T-cell (primary cell): Measurements from ENCODE around the gene KDELR1. TPM values are rescaled to one million over a fixed set of nuclear protein-coding genes. Genes with fewer than 3 reads are reported as not detected.

Experiments used
- ATAC-seq, 4 experiments: fragments of 200-7000 bp in 3 of 4; fragments of 150-1000 bp in 1 of 4; cut with Tn5 transposase; replicated peaks in 1 of 4; 1 replicate in 3 of 4; 2 replicates in 1 of 4; pipeline ENCODE4 v1.10.0; 2021; ENCODE audit warnings: moderate library complexity in 3 of 4, mild to moderate bottlenecking in 2 of 4, moderate number of reproducible peaks in 1 of 4
- CTCF ChIA-PET, 2 donors: fragments of 300-600 bp; sonication (Branson Sonifier 250); formaldehyde crosslinking; loops; one replicate each; lab custom pipeline; 2022; ENCODE audit warnings: antibody characterized with exemption in 2 of 2; lab: Charles Lee
- POLR2A ChIA-PET, 2 donors: fragments of 300-600 bp; sonication (Branson Sonifier 250); formaldehyde crosslinking; loops; one replicate each; lab custom pipeline; 2022; ENCODE audit warnings: antibody characterized with exemption in 2 of 2; lab: Charles Lee
- DNase-seq, 35 experiments: peaks; one replicate each; pipeline versions ENCODE4 v3.0.0 to v3.0.0-alpha.2; 2013 to 2023
- H3K27ac ChIP-seq: one replicate; pipeline ENCODE4 v1.5.1; 2013; ENCODE audit warnings: low read length
- H3K27me3 ChIP-seq, 2 experiments: replicated peaks in 1 of 2; 1 replicate in 1 of 2; 2 replicates in 1 of 2; pipeline versions ENCODE4 v1.6.1 to v1.7.0; 2013; ENCODE audit warnings: low read length in 1 of 2, mixed read lengths in 1 of 2; ENCODE audit not compliant: control insufficient read depth in 2 of 2, insufficient read depth in 2 of 2; ENCODE audit errors: extremely low read depth in 1 of 2
- H3K36me3 ChIP-seq, 2 donors: 1 replicate in 1 of 2; 2 replicates in 1 of 2; pipeline versions ENCODE4 v1.6.1 to v1.7.0; 2013; ENCODE audit warnings: low read length in 1 of 2; ENCODE audit not compliant: control insufficient read depth in 2 of 2, insufficient read depth in 1 of 2; ENCODE audit errors: extremely low read depth in 1 of 2
- H3K4me1 ChIP-seq, 2 experiments: 1 replicate in 1 of 2; 2 replicates in 1 of 2; pipeline versions ENCODE4 v1.6.1 to v1.7.0; 2013; ENCODE audit warnings: low read length in 2 of 2, mixed read lengths in 1 of 2; ENCODE audit not compliant: insufficient read depth in 2 of 2, control insufficient read depth in 1 of 2; ENCODE audit errors: extremely low read depth in 1 of 2
- H3K4me3 ChIP-seq, 2 donors: 1 replicate in 1 of 2; 2 replicates in 1 of 2; pipeline versions ENCODE4 v1.5.1 to v1.7.0; 2013; ENCODE audit warnings: mild to moderate bottlenecking in 2 of 2, low read length in 1 of 2, moderate library complexity in 1 of 2; ENCODE audit not compliant: control insufficient read depth in 1 of 2; ENCODE audit errors: extremely low read depth in 1 of 2
- H3K9me3 ChIP-seq: 2 replicates; pipeline ENCODE4 v1.7.0; 2013
- H3K27ac Mint-ChIP-seq, 2 donors: one replicate each; pipeline ENCODE4 v1.8.0; 2020 to 2021; ENCODE audit warnings: mild to moderate bottlenecking in 2 of 2, mixed read lengths in 2 of 2
- H3K27me3 Mint-ChIP-seq, 2 donors: one replicate each; pipeline ENCODE4 v1.8.0; 2021 to 2022; ENCODE audit warnings: mixed read lengths in 2 of 2
- H3K36me3 Mint-ChIP-seq: one replicate; pipeline ENCODE4 v1.8.0; 2021; ENCODE audit warnings: mixed read lengths
- H3K4me1 Mint-ChIP-seq, 3 donors: one replicate each; pipeline ENCODE4 v1.8.0; 2020 to 2022; ENCODE audit warnings: mixed read lengths in 3 of 3, mild to moderate bottlenecking in 1 of 3
- H3K4me3 Mint-ChIP-seq, 3 donors: one replicate each; pipeline ENCODE4 v1.8.0; 2020 to 2022; ENCODE audit warnings: mild to moderate bottlenecking in 3 of 3, mixed read lengths in 3 of 3, moderate library complexity in 3 of 3
- H3K9me3 Mint-ChIP-seq, 3 donors: one replicate each; pipeline ENCODE4 v1.8.0; 2020 to 2022; ENCODE audit warnings: mixed read lengths in 3 of 3
- WGBS: methylation state at CpG from one replicate; pipeline ENCODE4 v1.1.5; 2013; ENCODE audit warnings: missing lambda C conversion rate; ENCODE audit not compliant: insufficient coverage; 5-methylcytosine and 5-hydroxymethylcytosine counted together
- total RNA-seq, 35 experiments: library from RNA in 6 of 35; stranded (reverse) in 6 of 35; fragments of 120-200 nt in 1 of 35; gene quantifications; one replicate each; pipeline versions ENCODE4 v1.2.1 to v1.2.4 and lab custom pipeline; 2013 to 2026

KDELR1 gene
- total RNA-seq = 10 to 100 TPM; 40.9 to 55.9 (median 47.5) TPM
- total RNA-seq (2013) = 27.3 TPM
- 10.2 to 47.3 (median 28.7) reads per million in 29 experiments for total RNA-seq (lab: John Stamatoyannopoulos, UW)

- Histone ChIP-seq H3K4me3 (peak within 1 kb of the TSS; percentile 91 to 98), H3K4me1 (peaks cover 3 to 57% of the 10 kb centered on the region in 2 experiments), H3K9me3 (no peaks in the 10 kb centered on the region), H3K27ac (peak within 1 kb of the TSS; percentile 93), H3K36me3 (peaks cover 4 to 23% of the 10 kb centered on the region in 2 donors), H3K27me3 (peaks cover 2 to 40% of the 10 kb centered on the region in 2 experiments)
- peaks cover 13% of the 10 kb centered on the region for H3K36me3 Mint-ChIP-seq
- DNase-seq (peak in 32 of 35 experiments; percentile 34 to 83 (median 58)), ATAC-seq (peak; percentile 82 to 87 (median 84))
- peaks cover 21 to 23% of the 10 kb centered on the region in 2 donors for H3K27me3 Mint-ChIP-seq
- no peaks in the 10 kb centered on the region for H3K9me3 Mint-ChIP-seq
- peak within 1 kb of the TSS; percentile 87 to 91 (median 89) for H3K4me3 Mint-ChIP-seq
- ChIA-PET CTCF (interaction anchor here (0.6 to 1.8 kb wide), 6 partner anchors 12 to 193 kb away, joined by 3 to 6 read pairs (median 5); partner anchors contain the start of genes SYNGR4 (in 2 of the 2) and TMEM143 (in 2 of the 2)), POLR2A (interaction anchor here in 1 of 2 donors (1.0 kb wide), 1 partner anchor 58 kb away, joined by 3 read pairs; no protein-coding TSS in a partner anchor)
- 3% methylated on average over 30 of the region's 42 CpGs for WGBS
- peak within 1 kb of the TSS; percentile 93 to 94 for H3K27ac Mint-ChIP-seq
- H3K4me1 Mint-ChIP-seq = peaks cover 37 to 51% (median 41%) of the 10 kb centered on the region in 3 donors
Observed at GRCh38 chr19:48391100-48392005, at the start of gene KDELR1. Gene KDELR1, minus strand, starts transcription at chr19:48391551. Its CDS starts 193 bp downstream, at chr19:48391358.

GRCh38 chr19:48436586-48436985 lies 45.2 kb upstream of the KDELR1 start:
- H3K36me3 Mint-ChIP-seq = no peaks in the 10 kb centered on the region
- Histone ChIP-seq H3K27me3 (peaks cover 2 to 42% of the 10 kb centered on the region in 2 experiments), H3K9me3 (no peaks in the 10 kb centered on the region), H3K27ac (no peak overlapping the region), H3K4me1 (no peaks in the 10 kb centered on the region), H3K36me3 (no peaks in the 10 kb centered on the region), H3K4me3 (no peak overlapping the region)
- DNase-seq = no peak
- H3K27ac Mint-ChIP-seq = no peak overlapping the region
- H3K4me1 Mint-ChIP-seq = peaks cover 0 to 2% (median 0%) of the 10 kb centered on the region in 3 donors
- H3K9me3 Mint-ChIP-seq = no peaks in the 10 kb centered on the region
- WGBS = 88% methylated on average over 2 of the region's 5 CpGs
- H3K27me3 Mint-ChIP-seq = peaks cover 19 to 27% of the 10 kb centered on the region in 2 donors
- ATAC-seq = no peak
- ChIA-PET CTCF (no interaction called here), POLR2A (no interaction called here)
- H3K4me3 Mint-ChIP-seq = no peak overlapping the region

- DNase-seq = no peak
- ATAC-seq = no peak
- ChIA-PET CTCF (no interaction called here), POLR2A (no interaction called here)
- no peaks in the 10 kb centered on the region for H3K4me1 ChIP-seq
- no peaks in the 10 kb centered on the region for H3K36me3 ChIP-seq
- H3K9me3 Mint-ChIP-seq = no peaks in the 10 kb centered on the region
- no peaks in the 10 kb centered on the region for H3K9me3 ChIP-seq
- H3K27me3 Mint-ChIP-seq = peaks cover 16 to 22% of the 10 kb centered on the region in 2 donors
- H3K27me3 ChIP-seq = peaks cover 2 to 21% of the 10 kb centered on the region in 2 experiments
- H3K4me3 Mint-ChIP-seq = no peak overlapping the region
- no peak overlapping the region for H3K27ac ChIP-seq
- no peaks in the 10 kb centered on the region for H3K36me3 Mint-ChIP-seq
- H3K27ac Mint-ChIP-seq = no peak overlapping the region
- no peak overlapping the region for H3K4me3 ChIP-seq
- 76% methylated on average over 3 of the region's 8 CpGs for WGBS
- no peaks in the 10 kb centered on the region for H3K4me1 Mint-ChIP-seq
Observed at GRCh38 chr19:48433337-48433736, 42.0 kb upstream of the KDELR1 start.

GRCh38 chr19:48428670-48429069 lies 37.3 kb upstream of the KDELR1 start:
- H3K36me3 ChIP-seq = no peaks in the 10 kb centered on the region
- H3K27me3 Mint-ChIP-seq = peaks cover 3 to 6% of the 10 kb centered on the region in 2 donors
- no peak for DNase-seq
- H3K27ac Mint-ChIP-seq = no peak overlapping the region
- ChIA-PET POLR2A (no interaction called here), CTCF (no interaction called here)
- H3K27ac ChIP-seq = no peak overlapping the region
- peaks cover 0 to 5% (median 2%) of the 10 kb centered on the region in 3 donors for H3K4me1 Mint-ChIP-seq
- H3K36me3 Mint-ChIP-seq = no peaks in the 10 kb centered on the region
- H3K27me3 ChIP-seq = peaks cover 0 to 6% of the 10 kb centered on the region in 2 experiments
- no CpG with 5 or more reads among the region's 1 CpG for WGBS
- no peak for ATAC-seq
- no peaks in the 10 kb centered on the region for H3K4me1 ChIP-seq
- H3K9me3 ChIP-seq = no peaks in the 10 kb centered on the region
- no peaks in the 10 kb centered on the region for H3K9me3 Mint-ChIP-seq
- H3K4me3 Mint-ChIP-seq = no peak overlapping the region
- no peak overlapping the region for H3K4me3 ChIP-seq

- Histone ChIP-seq H3K27me3 (peaks cover 0 to 15% of the 10 kb centered on the region in 2 experiments), H3K4me1 (no peaks in the 10 kb centered on the region), H3K9me3 (no peaks in the 10 kb centered on the region), H3K36me3 (no peaks in the 10 kb centered on the region), H3K4me3 (no peak overlapping the region), H3K27ac (no peak overlapping the region)
- CTCF ChIA-PET = no interaction called here
- H3K27me3 Mint-ChIP-seq = peaks cover 9% of the 10 kb centered on the region in 2 donors
- ATAC-seq (no peak), DNase-seq (no peak)
- H3K27ac Mint-ChIP-seq = no peak overlapping the region
- H3K9me3 Mint-ChIP-seq = no peaks in the 10 kb centered on the region
- H3K36me3 Mint-ChIP-seq = no peaks in the 10 kb centered on the region
- H3K4me1 Mint-ChIP-seq = peaks cover 0 to 5% (median 2%) of the 10 kb centered on the region in 3 donors
- POLR2A ChIA-PET = no interaction called here
- H3K4me3 Mint-ChIP-seq = no peak overlapping the region
- WGBS = 13% methylated on average over 8 of the region's 8 CpGs
Observed at GRCh38 chr19:48424694-48425219, 33.4 kb upstream of the KDELR1 start.

GRCh38 chr19:48421548-48421947 lies 30.2 kb upstream of the KDELR1 start:
- Histone ChIP-seq H3K4me1 (peaks cover 0 to 12% of the 10 kb centered on the region in 2 experiments), H3K4me3 (no peak overlapping the region), H3K27me3 (peaks cover 0 to 41% of the 10 kb centered on the region in 2 experiments), H3K27ac (no peak overlapping the region), H3K36me3 (no peaks in the 10 kb centered on the region), H3K9me3 (no peaks in the 10 kb centered on the region)
- CTCF ChIA-PET = no interaction called here
- POLR2A ChIA-PET = no interaction called here
- Mint-ChIP-seq H3K27me3 (peaks cover 13 to 17% of the 10 kb centered on the region in 2 donors), H3K4me1 (peaks cover 8 to 14% (median 12%) of the 10 kb centered on the region in 3 donors), H3K9me3 (no peaks in the 10 kb centered on the region), H3K27ac (no peak overlapping the region), H3K36me3 (no peaks in the 10 kb centered on the region), H3K4me3 (no peak overlapping the region)
- DNase-seq (no peak), ATAC-seq (no peak)
- WGBS = 94% methylated on average over 8 of the region's 16 CpGs
